Measurements from ENCODE around the gene RBM14. TPM values are rescaled to one million over a fixed set of nuclear protein-coding genes. Genes with fewer than 3 reads are reported as not detected.

Gene RBM14
- total and polyA plus RNA-seq, 2 donors (not counting 3 experiments of a cell fraction or from before 2014, with no cell fraction given), result 44.0 to 104 TPM

DNA sequence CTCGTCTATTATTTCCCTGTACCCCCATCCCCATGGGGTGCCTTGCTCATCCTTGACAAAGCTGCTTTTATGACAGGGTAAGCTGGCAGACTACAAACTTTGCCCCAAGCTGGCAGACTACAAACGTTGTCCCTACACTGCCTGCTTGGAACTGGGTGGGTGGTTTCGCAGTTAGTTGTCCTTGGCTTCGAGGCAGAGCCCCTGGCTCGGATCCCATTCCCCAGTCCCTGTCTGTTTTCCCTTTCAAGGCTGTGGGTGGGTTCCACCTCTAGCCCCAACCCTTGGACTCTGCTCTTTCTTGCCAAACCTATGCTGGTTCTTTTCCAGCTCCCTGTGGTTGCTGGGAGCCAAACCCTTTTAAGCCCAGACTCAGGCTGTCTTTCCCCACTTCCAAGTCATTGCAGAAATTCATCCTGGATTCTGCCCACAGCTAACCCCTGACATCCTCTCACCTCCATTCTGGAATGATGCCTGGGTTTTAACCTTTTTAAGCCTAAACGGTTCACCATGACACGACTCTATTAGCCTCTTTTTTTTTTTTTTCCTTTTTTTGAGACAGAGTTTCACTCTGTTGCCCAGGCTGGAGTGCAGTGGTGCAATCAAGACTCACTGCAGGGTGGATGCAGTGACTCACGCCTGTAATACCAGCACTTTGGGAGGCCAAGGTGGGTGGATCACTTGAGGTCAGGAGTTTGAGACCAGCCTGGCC lies 9.2 kb upstream of the RBM14 start:
- Histone ChIP-seq H3K27ac (ENCODE audit: insufficient read depth, low read depth, low read length) (no peak overlapping the region), H3K36me3 (ENCODE audit: control insufficient read depth in 2 of 2, extremely low read depth in 1 of 2, insufficient read depth in 2 of 2, low read length in 2 of 2) (peaks cover 2 to 13% of the 10 kb centered on the region in 2 experiments), H3K9me3 (replicated peaks; ENCODE audit: control insufficient read depth, insufficient read depth, low read length) (no peaks in the 10 kb centered on the region), H3K9ac (replicated peaks; ENCODE audit: extremely low read depth, insufficient read depth, low read length) (no peak overlapping the region), H2AFZ (ENCODE audit: low read depth, low read length) (no peak overlapping the region), H3K4me1 (ENCODE audit: control insufficient read depth, extremely low read depth, insufficient read depth, low read length) (peaks cover 3% of the 10 kb centered on the region), H4K20me1 (replicated peaks; ENCODE audit: control insufficient read depth, extremely low read depth, insufficient read depth, low read length) (no peaks in the 10 kb centered on the region), H3K9me1 (replicated peaks; ENCODE audit: control insufficient read depth, extremely low read depth, insufficient read depth, low read length) (no peaks in the 10 kb centered on the region), H3K4me2 (ENCODE audit: insufficient read depth, low read length) (no peak overlapping the region), H3K4me3 (replicated peaks in 1 of 3; ENCODE audit: insufficient read depth in 1 of 3, low read depth in 1 of 3, low read length in 3 of 3) (no peak overlapping the region), H3K27me3 (ENCODE audit: control insufficient read depth in 2 of 2, insufficient read depth in 2 of 2, low read length in 2 of 2) (no peaks in the 10 kb centered on the region), H3K79me2 (ENCODE audit: control insufficient read depth, insufficient read depth, low read length) (no peaks in the 10 kb centered on the region)
- no TSS peak for BruUV-seq (replicated peaks)
- TF ChIP-seq, protein P1, sequence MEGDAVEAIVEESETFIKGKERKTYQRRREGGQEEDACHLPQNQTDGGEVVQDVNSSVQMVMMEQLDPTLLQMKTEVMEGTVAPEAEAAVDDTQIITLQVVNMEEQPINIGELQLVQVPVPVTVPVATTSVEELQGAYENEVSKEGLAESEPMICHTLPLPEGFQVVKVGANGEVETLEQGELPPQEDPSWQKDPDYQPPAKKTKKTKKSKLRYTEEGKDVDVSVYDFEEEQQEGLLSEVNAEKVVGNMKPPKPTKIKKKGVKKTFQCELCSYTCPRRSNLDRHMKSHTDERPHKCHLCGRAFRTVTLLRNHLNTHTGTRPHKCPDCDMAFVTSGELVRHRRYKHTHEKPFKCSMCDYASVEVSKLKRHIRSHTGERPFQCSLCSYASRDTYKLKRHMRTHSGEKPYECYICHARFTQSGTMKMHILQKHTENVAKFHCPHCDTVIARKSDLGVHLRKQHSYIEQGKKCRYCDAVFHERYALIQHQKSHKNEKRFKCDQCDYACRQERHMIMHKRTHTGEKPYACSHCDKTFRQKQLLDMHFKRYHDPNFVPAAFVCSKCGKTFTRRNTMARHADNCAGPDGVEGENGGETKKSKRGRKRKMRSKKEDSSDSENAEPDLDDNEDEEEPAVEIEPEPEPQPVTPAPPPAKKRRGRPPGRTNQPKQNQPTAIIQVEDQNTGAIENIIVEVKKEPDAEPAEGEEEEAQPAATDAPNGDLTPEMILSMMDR (IDR thresholded peaks at IDR 0.05; ENCODE audit: extremely low read depth in 1 of 2, insufficient read depth in 1 of 2, low read depth in 1 of 2, low read length in 2 of 2), result no peak
- dilution Hi-C loops (cut with MboI; ENCODE audit: extremely low pct_ligation_motif_present, low sequenced_read_pairs) (no loop called here), intact Hi-C loops (cut with micrococcal nuclease) (no loop called here)
- ChIA-PET POLR2A (interaction anchor here (0.6 to 0.7 kb wide), 2 partner anchors 10 to 141 kb away, joined by 3 to 4 read pairs; partner anchors contain the start of gene PELI3), CTCF (no interaction called here)
- DNase-seq (ENCODE audit: low read depth, low spot score) (no peak), FAIRE-seq (no peak)

- FAIRE-seq, result no peak
- dilution Hi-C loops (cut with MboI; ENCODE audit: extremely low pct_ligation_motif_present, low sequenced_read_pairs), result no loop called here
Observed at GRCh38 chr11:66609721-66610617, 6.5 kb upstream of the RBM14 start.

More at GRCh38 chr11:66609721-66610617, 6.5 kb upstream of the RBM14 start:
- Histone ChIP-seq H3K9me3 (replicated peaks; ENCODE audit: control insufficient read depth, insufficient read depth, low read length) (no peaks in the 10 kb centered on the region), H3K4me1 (ENCODE audit: control insufficient read depth, extremely low read depth, insufficient read depth, low read length) (peaks cover 3% of the 10 kb centered on the region), H3K36me3 (ENCODE audit: control insufficient read depth in 2 of 2, extremely low read depth in 1 of 2, insufficient read depth in 2 of 2, low read length in 2 of 2) (peaks cover 2 to 6% of the 10 kb centered on the region in 2 experiments), H3K4me3 (replicated peaks in 1 of 3; ENCODE audit: insufficient read depth in 1 of 3, low read depth in 1 of 3, low read length in 3 of 3) (no peak overlapping the region), H3K27ac (ENCODE audit: insufficient read depth, low read depth, low read length) (no peak overlapping the region), H3K9me1 (replicated peaks; ENCODE audit: control insufficient read depth, extremely low read depth, insufficient read depth, low read length) (no peaks in the 10 kb centered on the region), H4K20me1 (replicated peaks; ENCODE audit: control insufficient read depth, extremely low read depth, insufficient read depth, low read length) (no peaks in the 10 kb centered on the region), H2AFZ (ENCODE audit: low read depth, low read length) (no peak overlapping the region), H3K4me2 (ENCODE audit: insufficient read depth, low read length) (no peak overlapping the region), H3K79me2 (ENCODE audit: control insufficient read depth, insufficient read depth, low read length) (no peaks in the 10 kb centered on the region), H3K27me3 (ENCODE audit: control insufficient read depth in 2 of 2, insufficient read depth in 2 of 2, low read length in 2 of 2) (no peaks in the 10 kb centered on the region), H3K9ac (replicated peaks; ENCODE audit: extremely low read depth, insufficient read depth, low read length) (no peak overlapping the region)
- DNase-seq (ENCODE audit: low read depth, low spot score), result no peak
- POLR2A ChIA-PET, result no interaction called here
- BruUV-seq (replicated peaks), result no TSS peak
- TF ChIP-seq POLR2A (IDR thresholded peaks at IDR 0.05; ENCODE audit: low read depth, low read length) (no peak), JUN (IDR thresholded peaks at IDR 0.05; ENCODE audit: borderline replicate concordance, insufficient read depth, insufficient read length, low read depth) (no peak), FOS (IDR thresholded peaks at IDR 0.05; ENCODE audit: borderline replicate concordance, insufficient read depth, low read length) (no peak), MAX (IDR thresholded peaks at IDR 0.05; ENCODE audit: insufficient read depth, insufficient read length) (no peak), GATA2 (IDR thresholded peaks at IDR 0.05; ENCODE audit: insufficient read depth, insufficient read length, low read depth, low read length) (no peak), EZH2 (IDR thresholded peaks at IDR 0.05; ENCODE audit: borderline replicate concordance, low read depth, low read length, severe bottlenecking) (no peak), POLR2AphosphoS5 (IDR thresholded peaks at IDR 0.05; ENCODE audit: insufficient read depth, low read depth, low read length) (no peak), MYC (IDR thresholded peaks at IDR 0.05; ENCODE audit: low read depth, low read length) (no peak)
- TF ChIP-seq, protein P1 (IDR thresholded peaks at IDR 0.05; ENCODE audit: extremely low read depth in 1 of 2, insufficient read depth in 1 of 2, low read depth in 1 of 2, low read length in 2 of 2), result no peak
- intact Hi-C loops (cut with micrococcal nuclease), result no loop called here
- CTCF ChIA-PET, result interaction anchor here (1.5 to 1.7 kb wide), 2 partner anchors 13 to 68 kb away, joined by 3 to 4 read pairs; no protein-coding TSS in a partner anchor
